Measurements from ENCODE around the gene PUS1. TPM values are rescaled to one million over a fixed set of nuclear protein-coding genes. Genes with fewer than 3 reads are reported as not detected.

Gene PUS1
- total and polyA plus RNA-seq, 10 of the 15 experiments (the other 5 are each of a cell fraction or from before 2014, with no cell fraction given): 1.3 to 74.2 (median 25.4) TPM

DNA sequence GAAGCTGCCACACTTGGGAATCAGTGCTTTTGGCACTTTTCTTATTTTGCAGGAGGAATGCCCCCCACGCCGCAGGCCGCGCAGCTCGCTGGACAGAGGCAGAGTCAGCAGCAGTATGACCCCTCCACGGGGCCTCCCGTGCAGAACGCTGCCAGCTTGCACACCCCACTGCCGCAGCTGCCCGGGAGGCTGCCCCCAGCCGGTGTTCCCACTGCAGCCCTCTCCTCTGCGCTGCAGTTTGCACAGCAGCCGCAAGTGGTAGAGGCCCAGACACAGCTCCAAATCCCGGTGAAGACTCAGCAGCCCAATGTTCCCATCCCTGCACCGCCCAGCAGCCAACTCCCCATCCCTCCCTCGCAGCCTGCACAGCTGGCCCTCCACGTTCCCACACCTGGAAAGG, 53.0 kb downstream of the PUS1 start (continued):
- TF ChIP-seq, protein P1, sequence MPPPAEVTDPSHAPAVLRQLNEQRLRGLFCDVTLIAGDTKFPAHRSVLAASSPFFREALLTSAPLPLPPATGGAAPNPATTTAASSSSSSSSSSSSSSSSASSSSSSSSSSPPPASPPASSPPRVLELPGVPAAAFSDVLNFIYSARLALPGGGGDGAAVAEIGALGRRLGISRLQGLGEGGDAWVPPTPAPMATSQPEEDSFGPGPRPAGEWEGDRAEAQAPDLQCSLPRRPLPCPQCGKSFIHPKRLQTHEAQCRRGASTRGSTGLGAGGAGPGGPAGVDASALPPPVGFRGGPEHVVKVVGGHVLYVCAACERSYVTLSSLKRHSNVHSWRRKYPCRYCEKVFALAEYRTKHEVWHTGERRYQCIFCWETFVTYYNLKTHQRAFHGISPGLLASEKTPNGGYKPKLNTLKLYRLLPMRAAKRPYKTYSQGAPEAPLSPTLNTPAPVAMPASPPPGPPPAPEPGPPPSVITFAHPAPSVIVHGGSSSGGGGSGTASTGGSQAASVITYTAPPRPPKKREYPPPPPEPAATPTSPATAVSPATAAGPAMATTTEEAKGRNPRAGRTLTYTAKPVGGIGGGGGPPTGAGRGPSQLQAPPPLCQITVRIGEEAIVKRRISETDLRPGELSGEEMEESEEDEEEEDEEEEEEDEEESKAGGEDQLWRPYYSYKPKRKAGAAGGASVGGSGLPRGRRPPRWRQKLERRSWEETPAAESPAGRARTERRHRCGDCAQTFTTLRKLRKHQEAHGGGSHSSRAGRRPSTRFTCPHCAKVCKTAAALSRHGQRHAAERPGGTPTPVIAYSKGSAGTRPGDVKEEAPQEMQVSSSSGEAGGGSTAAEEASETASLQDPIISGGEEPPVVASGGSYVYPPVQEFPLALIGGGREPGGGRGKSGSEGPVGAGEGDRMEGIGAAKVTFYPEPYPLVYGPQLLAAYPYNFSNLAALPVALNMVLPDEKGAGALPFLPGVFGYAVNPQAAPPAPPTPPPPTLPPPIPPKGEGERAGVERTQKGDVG (CRISPR knock-in tag; IDR thresholded peaks at IDR 0.05): no peak
- TF ChIP-seq SPI1 (IDR thresholded peaks at IDR 0.05; ENCODE audit: borderline replicate concordance, insufficient read depth, low read depth, low read length): no peak
- TF ChIP-seq PML (IDR thresholded peaks at IDR 0.05; ENCODE audit: low read length): no peak
- TF ChIP-seq E2F4 (IDR thresholded peaks at IDR 0.05; ENCODE audit: low read depth, low read length): no peak

DNA sequence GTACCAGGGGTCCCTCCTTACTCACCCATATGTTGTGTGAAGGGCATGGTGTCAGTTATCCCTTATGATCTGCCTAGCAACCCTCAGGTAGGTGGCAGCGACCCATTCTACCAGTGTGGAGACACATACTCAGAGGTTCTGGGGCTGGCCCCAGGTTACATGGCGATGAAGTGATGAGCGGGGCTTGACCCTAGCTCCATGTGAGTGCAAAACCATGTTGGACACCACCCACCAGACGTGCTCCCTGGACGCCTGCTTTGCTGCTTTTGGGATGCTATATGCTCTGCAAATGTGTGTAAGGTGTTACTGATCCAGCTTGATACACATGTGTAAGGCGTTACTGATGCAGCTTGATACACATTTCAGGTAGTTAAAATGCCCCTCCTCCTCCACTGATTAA, 54.0 kb downstream of the PUS1 start:
- POLR2A ChIA-PET: interaction anchor here (0.6 kb wide), 1 partner anchor 14 kb away, joined by 3 read pairs; no protein-coding TSS in a partner anchor
- TF ChIP-seq ZNF24 (IDR thresholded peaks at IDR 0.05): no peak
- no peak for TF ChIP-seq NFXL1 (IDR thresholded peaks at IDR 0.05; ENCODE audit: borderline replicate concordance)
- 0 out of 2 replicates have a peak, but pooled peaks have one; percentile 42 for TF ChIP-seq POLR2A (IDR thresholded peaks at IDR 0.05; ENCODE audit: low read depth, low read length)
- TF ChIP-seq ATF7 (IDR thresholded peaks at IDR 0.05; ENCODE audit: low read depth): no peak
- DNase-seq (ENCODE audit: low read depth, low spot score): no peak
- Histone ChIP-seq H3K27ac (ENCODE audit: control insufficient read depth, insufficient read depth) (no peak overlapping the region), H3K36me3 (ENCODE audit: control insufficient read depth in 2 of 2, insufficient read depth in 2 of 2, low read length in 1 of 2) (peaks cover 26 to 30% of the 10 kb centered on the region in 2 experiments), H3K4me1 (ENCODE audit: control insufficient read depth, insufficient read depth, low read length) (no peaks in the 10 kb centered on the region), H3K4me2 (ENCODE audit: control insufficient read depth, insufficient read depth) (no peak overlapping the region), H3K9me3 (replicated peaks; ENCODE audit: control insufficient read depth, insufficient read depth, low read length) (no peaks in the 10 kb centered on the region), H3K4me3 (no peak overlapping the region), H4K20me1 (ENCODE audit: control insufficient read depth, insufficient read depth) (no peaks in the 10 kb centered on the region), H3K27me3 (replicated peaks in 1 of 2; ENCODE audit: control insufficient read depth in 2 of 2, insufficient read depth in 2 of 2, low read length in 1 of 2) (no peaks in the 10 kb centered on the region), H2AFZ (ENCODE audit: control insufficient read depth, low read depth, low read length) (no peak overlapping the region), H3K79me2 (ENCODE audit: control insufficient read depth, insufficient read depth, low read length) (no peaks in the 10 kb centered on the region), H3K9ac (ENCODE audit: control insufficient read depth, insufficient read depth, low read length) (no peak overlapping the region)
- RAD21 ChIA-PET (ENCODE audit: unreplicated experiment): no interaction called here
- in situ Hi-C loops (cut with MboI) (no loop called here), intact Hi-C loops (cut with micrococcal nuclease; ENCODE audit: unreplicated experiment) (no loop called here)
- CTCF ChIA-PET: no interaction called here
- 97% methylated on average over 6 of the region's 6 CpGs for WGBS (ENCODE audit: insufficient coverage, insufficient replicate concordance, low lambda C conversion rate, missing lambda C conversion rate)
- SMC1A ChIA-PET (ENCODE audit: uncharacterized antibody, unreplicated experiment): no interaction called here
- no TSS peak for BruUV-seq (replicated peaks)
- no peak for FAIRE-seq
- ATAC-seq: no peak

Data from GM12878 (cell line).